Activated naive CD8-positive, alpha-beta T cell (primary cell): Measurements from ENCODE around the gene NHP2.

Experiments
- H3K27ac Mint-ChIP-seq: one replicate; pipeline ENCODE4 v1.8.0; 2021; ENCODE audit warnings: mixed read lengths
- H3K27me3 Mint-ChIP-seq: one replicate; pipeline ENCODE4 v1.8.0; 2021; ENCODE audit warnings: mixed read lengths
- H3K36me3 Mint-ChIP-seq: one replicate; pipeline ENCODE4 v1.8.0; 2021; ENCODE audit warnings: mixed read lengths
- H3K4me1 Mint-ChIP-seq: one replicate; pipeline ENCODE4 v1.8.0; 2021; ENCODE audit warnings: low read depth, mixed read lengths
- H3K4me3 Mint-ChIP-seq: one replicate; pipeline ENCODE4 v1.8.0; 2021; ENCODE audit warnings: mild to moderate bottlenecking, mixed read lengths
- H3K9me3 Mint-ChIP-seq: one replicate; pipeline ENCODE4 v1.8.0; 2021; ENCODE audit warnings: low read depth, mixed read lengths

NHP2 gene

DNA sequence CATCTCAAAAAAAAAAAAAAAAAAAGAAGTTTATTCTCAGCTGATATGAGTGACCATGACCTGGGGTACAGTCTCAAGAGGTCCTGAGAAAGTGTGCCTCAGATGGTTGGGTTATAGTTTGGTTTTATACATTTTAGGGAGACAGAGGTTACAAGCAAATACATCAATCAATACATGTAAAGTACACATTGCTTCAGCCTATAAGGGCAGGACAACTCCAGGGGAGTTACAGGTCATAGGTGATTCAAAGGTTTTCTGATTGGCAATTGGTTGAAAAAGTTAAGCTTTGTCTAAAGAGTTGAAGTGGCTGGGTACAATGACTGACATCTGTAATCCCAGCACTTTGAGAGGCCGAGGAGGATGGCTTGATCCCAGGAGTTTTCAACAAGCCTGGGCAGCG lies 35.7 kb upstream of the NHP2 start:
- no peaks in the 10 kb centered on the region for H3K9me3 Mint-ChIP-seq
- H3K27ac Mint-ChIP-seq: no peak overlapping the region
- H3K36me3 Mint-ChIP-seq: peaks cover 3% of the 10 kb centered on the region
- no peak overlapping the region for H3K4me3 Mint-ChIP-seq
- peaks cover 11% of the 10 kb centered on the region for H3K4me1 Mint-ChIP-seq
- H3K27me3 Mint-ChIP-seq: peaks cover 7% of the 10 kb centered on the region

- H3K27me3 Mint-ChIP-seq: no peaks in the 10 kb centered on the region
- H3K9me3 Mint-ChIP-seq: no peaks in the 10 kb centered on the region
Measured at GRCh38 chr5:178187014-178187413, 33.3 kb upstream of the NHP2 start, which contains the start of gene GMCL2. Gene GMCL2 (minus strand): TSS chr5:178187371. CDS start chr5:178187299, 72 bp downstream.

DNA sequence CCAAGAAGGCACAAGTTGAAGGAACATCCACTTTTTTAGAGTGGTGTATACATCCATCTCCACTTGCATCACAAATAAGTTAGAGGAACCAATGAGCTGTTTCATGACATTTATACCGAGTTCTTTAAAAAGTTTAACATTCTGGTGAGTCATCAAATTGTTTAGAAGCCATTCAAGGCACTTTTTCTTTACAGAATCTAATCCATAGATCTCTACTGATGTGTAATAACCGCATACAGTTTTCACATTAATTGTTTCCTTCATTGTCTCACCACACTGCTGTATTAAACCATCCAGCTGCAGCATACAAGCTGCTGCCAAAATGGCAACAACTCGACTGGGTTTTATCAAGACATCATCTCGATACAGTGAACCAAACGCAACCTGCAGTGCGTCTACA lies 32.7 kb upstream of the NHP2 start:
- H3K27ac Mint-ChIP-seq: no peak overlapping the region
- no peaks in the 10 kb centered on the region for H3K27me3 Mint-ChIP-seq

More at GRCh38 chr5:178187014-178187413, 33.3 kb upstream of the NHP2 start, which contains the start of gene GMCL2:
- H3K4me3 Mint-ChIP-seq: no peak within 1 kb of the TSS
- H3K27ac Mint-ChIP-seq: no peak within 1 kb of the TSS
- H3K4me1 Mint-ChIP-seq: peaks cover 6% of the 10 kb centered on the region
- H3K36me3 Mint-ChIP-seq: no peaks in the 10 kb centered on the region

DNA sequence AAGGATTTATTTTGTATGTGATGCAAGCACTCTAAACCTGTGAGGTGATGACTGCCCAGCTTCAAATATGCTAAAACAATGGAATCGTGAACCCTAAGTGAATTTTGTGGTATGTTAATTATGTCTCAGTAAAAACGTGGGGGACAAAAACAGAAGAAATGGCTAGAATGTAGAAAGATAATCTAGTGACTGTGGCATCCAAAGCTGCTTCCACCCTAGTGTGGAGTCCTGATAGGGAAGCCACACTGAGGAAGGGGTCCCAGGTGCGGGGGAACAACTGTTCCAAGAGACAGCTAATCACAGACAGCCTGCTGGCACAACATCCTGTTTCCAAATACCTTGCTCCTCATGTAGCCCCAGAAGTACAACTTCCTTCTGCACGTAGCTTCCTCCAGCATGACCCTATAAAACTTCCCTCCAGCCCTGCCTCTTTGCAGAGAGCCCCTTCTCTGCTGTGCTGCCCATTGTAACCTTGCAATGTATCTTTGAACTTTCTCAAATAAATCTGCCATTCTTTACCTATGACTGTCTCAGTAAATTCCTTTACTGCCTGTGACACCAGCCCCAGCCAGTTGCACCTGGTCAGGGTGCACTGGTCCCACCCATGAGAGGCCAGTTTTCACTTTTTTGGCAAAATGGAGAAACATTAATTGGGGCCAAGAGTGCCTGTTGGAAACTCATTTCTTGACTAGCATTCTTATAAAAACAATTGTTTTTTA lies 28.6 kb upstream of the NHP2 start:
- Mint-ChIP-seq H3K27me3 (no peaks in the 10 kb centered on the region), H3K27ac (no peak overlapping the region), H3K4me3 (no peak overlapping the region), H3K9me3 (no peaks in the 10 kb centered on the region), H3K4me1 (peaks cover 7% of the 10 kb centered on the region), H3K36me3 (no peaks in the 10 kb centered on the region)

More for the DNA sequence above, 32.7 kb upstream of the NHP2 start:
- Mint-ChIP-seq H3K36me3 (no peaks in the 10 kb centered on the region), H3K4me1 (peaks cover 7% of the 10 kb centered on the region), H3K9me3 (no peaks in the 10 kb centered on the region), H3K4me3 (no peak overlapping the region)

GRCh38 chr5:178180141-178180863 lies 26.6 kb upstream of the NHP2 start:
- peaks cover 7% of the 10 kb centered on the region for H3K4me1 Mint-ChIP-seq
- no peaks in the 10 kb centered on the region for H3K9me3 Mint-ChIP-seq
- no peak overlapping the region for H3K4me3 Mint-ChIP-seq
- no peaks in the 10 kb centered on the region for H3K36me3 Mint-ChIP-seq
- no peaks in the 10 kb centered on the region for H3K27me3 Mint-ChIP-seq
- H3K27ac Mint-ChIP-seq: no peak overlapping the region

GRCh38 chr5:178177569-178177968 lies 23.9 kb upstream of the NHP2 start:
- H3K4me3 Mint-ChIP-seq: no peak overlapping the region
- no peaks in the 10 kb centered on the region for H3K36me3 Mint-ChIP-seq
- no peaks in the 10 kb centered on the region for H3K9me3 Mint-ChIP-seq
- H3K27ac Mint-ChIP-seq: no peak overlapping the region
- no peaks in the 10 kb centered on the region for H3K27me3 Mint-ChIP-seq
- peaks cover 6% of the 10 kb centered on the region for H3K4me1 Mint-ChIP-seq

- Mint-ChIP-seq H3K27ac (no peak overlapping the region), H3K36me3 (no peaks in the 10 kb centered on the region), H3K9me3 (no peaks in the 10 kb centered on the region), H3K4me3 (no peak overlapping the region), H3K27me3 (no peaks in the 10 kb centered on the region), H3K4me1 (no peaks in the 10 kb centered on the region)
Measured at GRCh38 chr5:178176791-178177190, 23.1 kb upstream of the NHP2 start.

GRCh38 chr5:178174456-178174855 lies 20.8 kb upstream of the NHP2 start:
- no peaks in the 10 kb centered on the region for H3K4me1 Mint-ChIP-seq

DNA sequence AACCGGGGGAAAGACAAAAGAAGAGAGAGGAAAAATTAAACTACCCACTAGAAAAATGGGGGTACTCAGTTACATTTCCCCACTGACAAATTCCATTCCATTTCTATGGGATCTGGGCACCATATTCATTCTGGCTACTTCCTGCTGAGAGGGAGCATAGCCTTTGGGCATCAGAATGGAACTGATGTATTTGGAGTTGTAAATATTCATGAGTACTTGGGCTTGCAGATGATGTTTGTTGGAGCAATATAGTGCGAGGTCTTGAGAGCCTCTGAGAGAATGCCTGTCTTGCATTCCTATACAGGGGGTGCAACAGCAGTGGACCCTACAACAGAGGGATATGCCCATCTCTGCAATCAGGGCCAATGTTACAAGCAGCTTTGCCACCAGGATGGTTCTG lies 16.8 kb upstream of the NHP2 start:
- Mint-ChIP-seq H3K36me3 (no peaks in the 10 kb centered on the region), H3K27me3 (no peaks in the 10 kb centered on the region), H3K4me3 (no peak overlapping the region), H3K27ac (no peak overlapping the region), H3K9me3 (no peaks in the 10 kb centered on the region), H3K4me1 (no peaks in the 10 kb centered on the region)

More at GRCh38 chr5:178174456-178174855, 20.8 kb upstream of the NHP2 start:
- Mint-ChIP-seq H3K36me3 (no peaks in the 10 kb centered on the region), H3K27ac (no peak overlapping the region), H3K27me3 (no peaks in the 10 kb centered on the region), H3K4me3 (no peak overlapping the region), H3K9me3 (no peaks in the 10 kb centered on the region)

DNA sequence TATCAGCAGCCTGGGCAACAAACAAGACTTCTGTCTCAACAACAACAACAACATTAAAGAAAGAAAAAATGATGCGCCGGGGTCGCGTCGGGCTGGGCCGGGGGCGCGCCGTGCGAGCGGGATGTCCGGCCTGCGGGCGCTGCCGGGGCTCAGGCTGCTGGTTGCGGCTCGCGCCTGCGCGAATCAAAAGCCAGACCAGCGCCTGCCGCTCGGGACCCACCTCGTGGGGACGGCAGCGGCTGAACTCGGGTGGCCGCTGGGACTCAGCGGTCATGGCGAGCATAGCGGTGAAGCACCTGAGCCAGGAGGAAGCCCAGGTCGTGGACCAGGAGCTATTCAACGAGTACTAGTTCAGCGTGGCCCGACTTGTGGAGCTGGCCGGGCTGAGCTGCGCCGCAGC lies 11.9 kb upstream of the NHP2 start:
- Mint-ChIP-seq H3K36me3 (no peaks in the 10 kb centered on the region), H3K27ac (no peak overlapping the region), H3K27me3 (no peaks in the 10 kb centered on the region), H3K4me1 (peaks cover 5% of the 10 kb centered on the region), H3K9me3 (no peaks in the 10 kb centered on the region), H3K4me3 (no peak overlapping the region)

DNA sequence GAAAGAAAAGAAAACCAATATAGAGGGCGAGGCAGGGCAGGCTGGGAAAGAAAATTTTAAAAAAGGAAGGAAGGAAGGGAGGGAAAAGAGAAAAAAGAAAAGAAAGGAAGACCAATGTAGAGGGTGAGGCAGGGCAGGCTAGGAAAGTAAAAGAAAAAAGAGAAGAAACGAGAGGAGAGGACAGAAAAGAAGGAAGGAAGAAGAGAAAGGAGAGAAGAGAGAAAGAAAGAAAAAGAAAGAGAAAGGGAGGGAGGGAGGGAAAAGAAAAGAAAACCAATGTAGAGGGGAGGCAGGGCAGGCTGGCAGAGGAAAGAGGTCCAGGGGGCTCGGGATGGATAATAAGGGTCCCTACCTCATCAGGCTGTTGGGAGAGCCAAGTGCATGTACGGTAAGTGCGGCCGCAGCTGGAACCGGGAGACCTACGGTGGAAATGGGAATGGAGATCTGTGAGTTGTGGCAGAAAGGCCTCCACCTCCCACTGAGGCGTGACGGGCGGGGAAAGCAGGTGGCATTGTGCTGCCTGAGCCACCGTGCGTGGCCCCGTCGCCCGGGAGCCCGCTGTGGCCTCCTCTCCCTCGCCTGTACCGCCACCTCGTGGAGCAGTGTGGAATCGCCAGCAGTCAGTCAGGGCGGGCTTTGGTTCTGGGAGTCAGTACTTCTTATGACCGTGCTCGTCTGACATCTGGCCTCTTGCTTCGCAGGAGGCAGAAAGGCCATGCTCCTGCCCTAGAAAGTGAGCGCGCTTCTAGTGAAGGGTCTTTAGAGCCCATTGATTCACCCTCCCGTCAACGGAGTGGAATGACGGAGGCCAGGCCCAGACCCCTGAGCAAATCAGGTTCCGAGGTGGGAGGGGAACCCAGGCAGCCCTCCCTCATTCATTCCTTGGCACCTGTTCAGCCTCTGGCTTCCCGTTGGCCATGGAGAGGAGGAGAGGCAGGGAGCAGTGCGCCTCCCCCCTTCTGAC lies 10.4 kb upstream of the NHP2 start:
- Mint-ChIP-seq H3K36me3 (no peaks in the 10 kb centered on the region), H3K27ac (no peak overlapping the region), H3K9me3 (no peaks in the 10 kb centered on the region), H3K4me3 (no peak overlapping the region), H3K27me3 (no peaks in the 10 kb centered on the region), H3K4me1 (peaks cover 5% of the 10 kb centered on the region)

- no peak overlapping the region for H3K27ac Mint-ChIP-seq
- no peaks in the 10 kb centered on the region for H3K36me3 Mint-ChIP-seq
- H3K27me3 Mint-ChIP-seq: no peaks in the 10 kb centered on the region
- peaks cover 5% of the 10 kb centered on the region for H3K4me1 Mint-ChIP-seq
- H3K9me3 Mint-ChIP-seq: no peaks in the 10 kb centered on the region
- H3K4me3 Mint-ChIP-seq: no peak overlapping the region
Measured at GRCh38 chr5:178162481-178162880, 8.8 kb upstream of the NHP2 start.

GRCh38 chr5:178160176-178160575 lies 6.5 kb upstream of the NHP2 start:
- Mint-ChIP-seq H3K27ac (no peak overlapping the region), H3K9me3 (no peaks in the 10 kb centered on the region), H3K36me3 (no peaks in the 10 kb centered on the region), H3K4me1 (peaks cover 5% of the 10 kb centered on the region), H3K27me3 (no peaks in the 10 kb centered on the region), H3K4me3 (no peak overlapping the region)

DNA sequence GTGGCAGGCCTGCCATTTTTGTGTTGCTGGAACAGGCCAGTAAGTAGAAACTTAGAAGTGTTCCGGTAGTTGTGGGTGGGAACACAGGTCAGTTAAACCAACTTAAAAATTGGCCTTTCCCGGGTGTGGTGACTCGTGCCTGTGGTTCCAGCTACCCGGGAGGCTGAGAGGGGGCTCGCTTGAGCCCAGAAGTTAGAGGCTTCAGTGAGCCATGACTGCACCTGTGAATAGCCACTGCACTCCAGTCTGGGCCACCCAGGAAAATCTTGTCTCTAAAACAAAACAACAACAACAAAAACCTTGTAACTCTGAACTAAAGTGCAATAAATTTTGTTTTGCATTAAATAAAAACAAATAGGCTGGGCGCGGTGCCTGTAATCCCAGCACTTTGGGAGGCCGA lies 1.4 kb upstream of the NHP2 start:
- no peaks in the 10 kb centered on the region for H3K27me3 Mint-ChIP-seq
- H3K36me3 Mint-ChIP-seq: peaks cover 4% of the 10 kb centered on the region
- no peak overlapping the region for H3K27ac Mint-ChIP-seq
- no peak overlapping the region for H3K4me3 Mint-ChIP-seq
- H3K9me3 Mint-ChIP-seq: no peaks in the 10 kb centered on the region
- peaks cover 34% of the 10 kb centered on the region for H3K4me1 Mint-ChIP-seq
